ENCODE data around the gene SELENBP1.

Gene SELENBP1

DNA sequence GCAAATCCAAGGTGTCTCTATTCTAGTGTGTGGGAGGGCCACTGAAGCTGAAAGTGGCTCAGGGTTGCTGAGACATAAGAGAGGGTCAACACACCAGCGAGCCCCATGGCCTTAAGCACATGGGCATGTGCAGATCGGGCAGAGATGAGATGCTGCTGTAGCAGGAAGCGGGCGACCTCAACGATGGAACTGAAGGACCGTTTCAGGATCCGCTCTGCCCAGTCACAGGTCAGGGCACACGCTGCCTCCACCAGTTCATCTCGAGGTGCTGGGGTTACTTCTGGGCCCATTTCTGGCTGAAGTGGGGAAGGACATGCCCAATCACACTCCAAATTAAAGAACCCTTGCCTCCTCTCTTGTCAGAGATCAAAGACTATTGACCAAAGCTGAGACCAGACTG, 28.9 kb downstream of the SELENBP1 start:
- DNase-seq, result no peak

GRCh38 chr1:151342569-151342968, 29.9 kb downstream of the SELENBP1 start:
- DNase-seq, result no peak

DNA sequence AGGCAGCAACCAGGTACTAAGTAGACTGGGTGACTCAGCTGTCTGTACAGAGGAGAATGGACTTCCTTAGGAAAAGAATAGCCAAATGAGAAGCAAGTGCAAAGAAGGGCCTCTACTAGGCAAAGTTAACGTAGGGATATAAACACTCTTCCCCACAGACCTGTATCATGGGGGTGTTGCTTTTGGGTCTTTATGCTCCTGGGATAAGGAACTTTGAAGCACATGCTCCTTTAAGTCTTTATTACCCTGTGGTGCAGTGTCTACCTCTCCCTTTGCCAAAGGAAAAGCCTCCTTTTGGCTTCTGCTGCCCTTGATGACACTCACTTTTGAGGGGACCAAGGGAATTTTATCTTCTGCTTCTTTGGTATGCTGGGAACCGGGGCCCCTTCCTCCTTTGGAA, 30.5 kb downstream of the SELENBP1 start:
- DNase-seq, result no peak

- peak; percentile 92 for DNase-seq
Observed at GRCh38 chr1:151340870-151341754, 31.4 kb downstream of the SELENBP1 start.

GRCh38 chr1:151336556-151336955, 35.9 kb downstream of the SELENBP1 start:
- no peak for DNase-seq

DNA sequence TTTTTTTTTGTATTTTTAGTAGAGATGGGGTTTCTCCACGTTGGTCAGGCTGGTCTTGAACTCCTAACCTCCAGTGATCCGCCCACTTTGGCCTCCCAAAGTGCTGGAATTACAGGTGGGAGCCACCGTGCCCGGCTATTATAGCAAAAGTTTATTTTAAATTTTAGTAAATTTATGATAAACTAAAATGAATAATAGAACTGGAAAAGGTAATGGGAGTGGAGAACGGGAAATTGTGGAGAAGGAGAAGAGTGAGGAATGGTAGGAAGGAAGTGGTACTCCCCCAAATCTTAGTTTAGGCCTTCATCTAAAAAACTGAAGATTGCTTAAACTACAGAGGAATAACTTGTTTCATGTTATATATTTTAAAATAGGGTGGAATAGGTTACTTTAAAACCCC, 37.7 kb downstream of the SELENBP1 start:
- no peak for DNase-seq

- no peak for DNase-seq
Observed at GRCh38 chr1:151327903-151328674, 44.4 kb downstream of the SELENBP1 start.

- DNase-seq, result peak; percentile 100
Observed at GRCh38 chr1:151327223-151327902, 45.1 kb downstream of the SELENBP1 start, which contains the start of gene PI4KB. PI4KB (minus strand) TSS chr1:151327416; CDS start chr1:151316481, 10,935 bp downstream.

GRCh38 chr1:151326619-151327222, 45.8 kb downstream of the SELENBP1 start:
- no peak for DNase-seq

- no peak for DNase-seq
Observed at GRCh38 chr1:151325646-151326429, 46.7 kb downstream of the SELENBP1 start.

GRCh38 chr1:151325231-151325630, 47.3 kb downstream of the SELENBP1 start:
- no peak for DNase-seq

GRCh38 chr1:151324390-151324930, 48.0 kb downstream of the SELENBP1 start:
- DNase-seq, result no peak

- DNase-seq, result no peak
Observed at GRCh38 chr1:151318975-151319374, 53.5 kb downstream of the SELENBP1 start.

GRCh38 chr1:151315565-151316235, 56.8 kb downstream of the SELENBP1 start:
- DNase-seq, result no peak

Data from NCI-H526 treated with DMSO at 0.1 percent for 48 hours (cell line).